PC-3 (cell line): ENCODE data around the gene ZNF541.

Experiments used
- EZH2 ChIP-seq: fragments of 300-600 bp; sonication (generic); IDR thresholded peaks from one replicate; pipeline ENCODE4 v1.6.1; 2017; ENCODE audit warnings: antibody characterized with exemption, mild to moderate bottlenecking, low read length; ENCODE audit not compliant: unreplicated experiment
- TF ChIP-seq, protein P1 (sequence below): fragments of 300-600 bp; sonication (generic); conservative IDR thresholded peaks from 2 replicates; pipeline ENCODE4 v1.5.1; 2017; ENCODE audit warnings: antibody characterized with exemption, low read depth, mild to moderate bottlenecking, low read length

DNA sequence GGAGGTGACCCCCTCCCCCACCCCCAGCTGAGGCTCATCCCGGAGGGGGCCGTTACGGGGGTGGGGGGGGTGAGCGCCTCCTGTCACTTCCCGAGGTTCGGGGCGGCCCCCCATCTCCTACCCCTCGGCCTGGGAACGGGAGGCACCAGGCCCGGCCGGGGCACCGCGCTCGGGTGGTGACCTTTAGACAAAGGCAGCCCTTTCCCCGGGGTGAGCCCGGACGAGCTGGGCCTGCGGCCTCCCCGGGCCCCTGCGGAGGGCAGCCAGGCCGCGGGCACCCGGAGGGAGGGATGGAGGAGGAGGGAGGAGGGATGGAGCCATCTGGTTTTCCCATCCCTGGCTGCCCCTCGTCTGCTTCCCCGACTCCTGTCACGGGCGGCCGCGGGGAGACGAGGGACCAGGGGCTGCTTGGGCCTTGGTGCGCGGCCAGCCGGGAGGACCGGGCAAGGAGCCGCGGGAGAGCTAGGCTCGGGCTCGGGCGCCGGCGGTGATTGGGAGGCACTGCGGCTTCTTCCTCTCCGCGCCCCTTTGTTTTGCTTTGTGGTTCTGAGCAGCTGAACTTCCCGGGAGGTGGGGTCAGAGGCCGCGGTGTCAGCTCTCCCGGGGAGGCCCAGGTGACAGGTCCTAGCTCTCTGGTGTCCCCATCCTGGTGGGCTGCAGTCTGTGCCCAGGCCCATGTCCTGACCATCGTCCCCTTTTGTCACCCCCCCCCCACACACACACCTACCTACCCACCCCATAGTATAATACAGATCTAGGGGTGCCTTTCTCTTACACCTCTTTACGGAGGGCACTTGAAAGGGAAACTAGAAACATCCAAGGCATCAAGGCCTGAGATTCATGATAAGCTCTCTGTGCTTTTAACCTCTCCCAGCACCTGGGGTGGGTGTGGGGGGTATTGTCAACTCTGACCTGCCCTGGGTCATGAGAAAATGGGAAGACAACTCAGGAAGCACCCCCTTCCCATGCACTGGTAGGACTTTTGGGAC, 37.3 kb upstream of the ZNF541 start:
- TF ChIP-seq, protein P1, sequence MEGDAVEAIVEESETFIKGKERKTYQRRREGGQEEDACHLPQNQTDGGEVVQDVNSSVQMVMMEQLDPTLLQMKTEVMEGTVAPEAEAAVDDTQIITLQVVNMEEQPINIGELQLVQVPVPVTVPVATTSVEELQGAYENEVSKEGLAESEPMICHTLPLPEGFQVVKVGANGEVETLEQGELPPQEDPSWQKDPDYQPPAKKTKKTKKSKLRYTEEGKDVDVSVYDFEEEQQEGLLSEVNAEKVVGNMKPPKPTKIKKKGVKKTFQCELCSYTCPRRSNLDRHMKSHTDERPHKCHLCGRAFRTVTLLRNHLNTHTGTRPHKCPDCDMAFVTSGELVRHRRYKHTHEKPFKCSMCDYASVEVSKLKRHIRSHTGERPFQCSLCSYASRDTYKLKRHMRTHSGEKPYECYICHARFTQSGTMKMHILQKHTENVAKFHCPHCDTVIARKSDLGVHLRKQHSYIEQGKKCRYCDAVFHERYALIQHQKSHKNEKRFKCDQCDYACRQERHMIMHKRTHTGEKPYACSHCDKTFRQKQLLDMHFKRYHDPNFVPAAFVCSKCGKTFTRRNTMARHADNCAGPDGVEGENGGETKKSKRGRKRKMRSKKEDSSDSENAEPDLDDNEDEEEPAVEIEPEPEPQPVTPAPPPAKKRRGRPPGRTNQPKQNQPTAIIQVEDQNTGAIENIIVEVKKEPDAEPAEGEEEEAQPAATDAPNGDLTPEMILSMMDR: no peak
- no peak for TF ChIP-seq EZH2
